ENCODE results near the gene RAP1A.

The RAP1A gene

GRCh38 chr1:111619635-111620440, at the start of gene RAP1A:
TSS of gene RAP1A (plus strand) at chr1:111619789. CDS start at chr1:111691361, 71,572 bp downstream.
- DNase-seq (ENCODE audit: low read depth in 2 of 2): peak; percentile 93 to 94

DNA sequence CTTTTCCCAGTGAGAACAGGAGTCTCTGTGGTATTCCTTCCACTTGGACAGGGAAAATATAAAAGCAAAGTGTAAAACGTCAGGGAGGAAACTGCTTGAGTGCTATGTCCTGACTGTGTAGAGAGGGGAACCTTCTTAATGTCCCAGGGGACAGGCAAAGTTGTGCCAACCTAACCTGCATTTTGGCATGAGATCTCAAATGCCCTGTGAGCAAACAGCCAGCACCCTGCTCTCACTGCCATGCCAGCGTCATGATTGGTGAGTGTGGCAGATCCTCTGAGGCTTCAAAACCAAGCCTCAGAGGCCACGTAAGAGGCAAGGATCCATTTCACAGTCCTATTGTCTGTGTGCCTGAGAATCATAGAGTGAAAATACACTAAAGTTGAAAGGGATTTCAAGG, 49.7 kb upstream of the RAP1A start:
- DNase-seq (ENCODE audit: low read depth in 2 of 2): no peak

GRCh38 chr1:111570781-111571181, 48.8 kb upstream of the RAP1A start:
- peak in 1 of 2 donors; percentile 6 for DNase-seq (ENCODE audit: low read depth in 2 of 2)

GRCh38 chr1:111571239-111571638, 48.4 kb upstream of the RAP1A start:
- no peak for DNase-seq (ENCODE audit: low read depth in 2 of 2)

DNA sequence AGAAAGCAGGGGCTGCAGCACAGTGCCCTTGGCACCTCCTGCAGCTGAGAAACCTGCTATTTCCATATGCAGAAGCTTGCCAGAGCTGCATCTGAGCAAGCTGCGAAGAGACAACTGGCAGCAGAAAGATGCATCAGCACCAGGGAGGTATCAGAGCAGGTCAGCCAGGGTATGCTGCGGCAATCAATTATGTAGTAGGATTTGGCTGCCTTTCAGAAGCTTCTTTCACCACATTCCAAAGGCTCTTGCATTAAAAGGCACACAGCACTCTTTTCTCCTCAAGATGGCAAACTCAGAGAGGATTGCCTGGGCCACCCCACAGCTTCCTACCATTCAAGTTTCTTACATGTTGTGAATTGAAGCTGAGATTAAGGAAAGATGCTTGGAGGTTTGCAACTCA, 47.6 kb upstream of the RAP1A start:
- DNase-seq (ENCODE audit: low read depth in 2 of 2): no peak

- no peak for DNase-seq (ENCODE audit: low read depth in 2 of 2)
Measured at GRCh38 chr1:111576547-111576946, 43.0 kb upstream of the RAP1A start.

- DNase-seq (ENCODE audit: low read depth in 2 of 2): no peak
Measured at GRCh38 chr1:111577814-111578213, 41.8 kb upstream of the RAP1A start.

- DNase-seq (ENCODE audit: low read depth in 2 of 2): no peak
Measured at GRCh38 chr1:111581166-111581565, 38.4 kb upstream of the RAP1A start.

DNA sequence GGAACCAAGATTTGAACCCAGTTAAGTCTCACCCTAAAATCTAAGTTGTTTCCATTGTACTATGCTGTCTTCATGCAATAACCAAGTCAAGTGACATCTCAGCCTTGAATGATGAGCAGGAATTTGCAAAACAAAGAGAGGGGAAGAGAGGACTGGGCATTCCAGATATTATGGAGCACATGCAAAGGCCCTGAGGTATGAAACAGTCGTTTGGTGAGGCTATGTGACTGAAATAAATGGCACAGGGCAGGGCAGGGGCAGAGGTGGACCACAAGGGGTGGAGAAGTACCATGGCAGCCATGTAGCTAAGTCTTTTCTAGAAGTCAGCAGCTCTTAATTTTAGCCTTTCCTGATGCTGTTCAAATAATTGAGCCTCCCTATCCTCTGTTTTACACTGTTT, 37.6 kb upstream of the RAP1A start:
- no peak for DNase-seq (ENCODE audit: low read depth in 2 of 2)

DNA sequence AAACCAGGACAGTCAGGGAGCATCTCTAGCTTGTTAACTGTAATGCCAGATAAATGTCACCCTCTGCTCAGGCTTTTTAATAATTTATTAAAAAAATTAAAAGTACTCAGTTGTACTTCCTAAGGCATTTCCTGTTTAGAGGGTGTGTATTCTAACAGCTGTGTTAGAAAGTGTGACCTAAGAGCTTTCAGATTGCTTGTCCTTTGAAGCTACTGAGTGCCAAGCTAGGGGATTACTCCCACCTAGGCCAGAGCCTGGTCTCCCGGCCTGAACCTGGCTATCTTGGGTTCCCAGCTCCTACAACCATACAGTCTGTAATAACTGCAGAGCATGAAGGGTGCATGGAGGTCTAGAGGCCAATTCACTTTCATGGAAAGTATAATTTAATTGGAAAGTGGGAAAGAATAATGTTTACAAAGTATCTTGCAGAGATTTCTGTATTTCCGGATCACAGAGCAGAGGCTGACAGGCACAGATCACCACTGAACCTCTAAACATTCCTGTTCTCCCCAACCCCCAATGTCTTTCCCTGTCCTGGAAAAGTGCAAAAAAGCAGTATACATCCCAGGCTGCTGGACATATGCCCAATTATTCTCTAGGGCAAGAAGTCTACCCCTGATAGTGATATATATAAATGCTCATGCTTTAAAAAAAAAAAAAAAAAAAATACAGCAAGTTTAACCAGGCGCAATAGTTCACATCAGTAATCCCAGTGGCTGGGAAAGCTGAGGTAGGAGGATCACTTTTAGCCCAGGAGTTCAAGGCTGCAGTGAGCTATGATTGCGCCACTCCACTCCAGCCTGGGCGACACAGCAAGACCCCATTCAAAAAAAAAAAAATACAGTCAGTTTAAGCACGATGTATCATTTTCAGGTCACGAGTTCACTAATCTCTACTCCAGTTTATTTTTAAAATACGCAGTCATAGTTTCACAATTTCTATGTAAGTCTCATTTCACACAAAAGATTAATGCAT, 36.7 kb upstream of the RAP1A start:
- no peak for DNase-seq (ENCODE audit: low read depth in 2 of 2)

DNA sequence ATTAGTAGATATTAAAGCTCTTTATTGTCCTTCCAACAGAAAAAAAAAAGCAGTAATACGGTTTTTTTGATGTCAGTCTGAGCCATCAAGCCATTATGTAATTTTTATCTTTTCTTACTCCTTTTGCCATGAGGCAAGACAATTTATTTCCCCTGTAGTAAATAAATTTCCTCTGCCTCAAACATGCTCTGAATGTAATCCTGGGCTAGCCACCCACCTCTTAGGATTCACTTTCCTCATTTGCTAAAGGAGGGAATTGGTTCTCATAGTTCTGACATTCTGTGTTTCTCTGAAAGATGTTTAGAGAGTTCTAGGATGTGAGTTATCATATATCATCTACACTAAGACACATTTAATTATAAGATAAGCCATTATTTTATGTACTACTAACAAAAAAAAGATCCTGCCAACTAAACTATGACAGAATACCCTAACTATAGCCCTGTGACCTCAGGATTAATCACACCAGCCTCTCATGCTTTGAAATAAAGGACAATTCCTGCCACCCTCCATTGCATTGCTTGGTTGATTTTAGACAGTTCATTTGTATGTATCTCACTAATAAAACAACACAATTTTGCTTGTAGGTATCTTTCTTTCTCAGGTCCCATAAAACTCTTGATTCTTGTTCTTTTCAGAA, 34.0 kb upstream of the RAP1A start:
- no peak for DNase-seq (ENCODE audit: low read depth in 2 of 2)

- no peak for DNase-seq (ENCODE audit: low read depth in 2 of 2)
Measured at GRCh38 chr1:111586112-111586511, 33.5 kb upstream of the RAP1A start.

DNA sequence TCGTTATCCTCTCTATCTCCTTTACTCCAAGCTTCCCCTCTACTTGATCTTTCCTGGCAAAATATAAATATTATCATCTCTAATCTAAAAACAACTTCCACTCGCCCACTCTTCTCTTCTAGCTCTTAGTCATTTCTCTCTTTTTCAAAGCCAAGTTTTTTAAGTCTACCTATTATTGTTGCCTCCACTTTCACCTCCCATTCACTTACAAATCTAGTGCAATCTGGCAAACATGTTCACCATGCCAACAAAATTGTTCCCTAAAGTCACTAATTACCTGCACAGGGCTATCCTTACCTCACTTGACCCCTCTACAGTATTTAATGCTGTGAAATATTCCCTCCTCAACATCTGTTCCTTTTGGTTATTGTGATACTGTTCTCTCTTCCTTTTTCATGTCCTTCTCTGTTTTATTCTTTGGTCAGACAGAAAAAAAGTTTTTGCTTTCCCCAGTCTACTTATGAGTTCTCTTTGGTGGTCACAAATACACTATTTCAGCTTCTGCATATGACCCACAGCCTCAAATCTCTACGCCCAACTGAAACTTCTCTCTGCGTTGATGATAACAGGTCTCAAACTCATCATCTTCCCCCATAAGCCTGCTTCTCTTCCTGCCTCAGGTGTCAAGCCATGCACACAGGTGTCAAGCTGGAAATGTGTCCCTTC, 31.9 kb upstream of the RAP1A start:
- no peak for DNase-seq (ENCODE audit: low read depth in 2 of 2)

- DNase-seq (ENCODE audit: low read depth in 2 of 2): no peak
Measured at GRCh38 chr1:111591937-111592336, 27.7 kb upstream of the RAP1A start.

- peak; percentile 83 to 88 for DNase-seq (ENCODE audit: low read depth in 2 of 2)
Measured at GRCh38 chr1:111592389-111593361, 26.9 kb upstream of the RAP1A start.

DNA sequence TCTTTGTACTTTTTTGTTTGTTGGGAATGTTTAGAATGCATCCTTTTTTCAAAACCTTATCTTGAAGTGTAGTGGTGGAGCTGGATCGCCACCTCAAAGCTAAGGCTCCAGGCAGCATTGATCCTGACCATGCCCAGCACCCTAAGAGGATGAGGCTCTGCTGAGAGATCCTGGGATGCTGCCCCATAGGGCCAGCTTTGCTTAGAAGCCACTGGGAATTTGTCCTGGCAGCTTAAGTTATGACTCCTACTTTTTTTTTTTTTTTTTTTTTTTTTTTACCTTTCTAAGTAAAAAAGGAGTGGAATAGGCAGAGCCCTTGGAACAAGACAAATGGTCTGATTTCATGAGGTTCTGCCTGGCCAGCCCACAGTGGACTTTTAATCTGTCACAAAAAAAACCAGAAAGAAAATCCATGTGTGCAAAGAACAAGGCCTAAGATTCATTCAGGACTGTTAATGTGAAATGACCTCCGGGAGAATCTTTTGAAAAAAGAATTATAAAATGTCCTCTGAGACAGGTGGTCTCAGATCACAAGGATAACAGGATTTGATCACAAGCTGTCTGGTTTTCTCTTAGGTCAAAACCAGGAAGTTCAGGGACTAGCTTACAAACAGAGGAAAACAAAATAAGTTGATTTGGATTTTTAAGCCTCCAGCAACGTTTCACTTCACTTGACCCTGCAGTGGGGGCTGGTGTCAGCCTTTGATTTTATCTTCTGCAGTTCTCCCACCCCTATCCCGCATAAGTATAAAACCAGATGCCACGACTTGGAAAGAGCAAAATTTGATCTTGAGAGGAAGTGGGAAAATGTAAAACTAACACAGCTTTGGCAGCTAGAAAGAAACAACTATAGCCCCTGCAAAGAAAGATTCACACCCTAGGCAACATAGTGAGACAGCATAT, 25.9 kb upstream of the RAP1A start:
- no peak for DNase-seq (ENCODE audit: low read depth in 2 of 2)

- DNase-seq (ENCODE audit: low read depth in 2 of 2): no peak
Measured at GRCh38 chr1:111594306-111594693, 25.3 kb upstream of the RAP1A start.

DNA sequence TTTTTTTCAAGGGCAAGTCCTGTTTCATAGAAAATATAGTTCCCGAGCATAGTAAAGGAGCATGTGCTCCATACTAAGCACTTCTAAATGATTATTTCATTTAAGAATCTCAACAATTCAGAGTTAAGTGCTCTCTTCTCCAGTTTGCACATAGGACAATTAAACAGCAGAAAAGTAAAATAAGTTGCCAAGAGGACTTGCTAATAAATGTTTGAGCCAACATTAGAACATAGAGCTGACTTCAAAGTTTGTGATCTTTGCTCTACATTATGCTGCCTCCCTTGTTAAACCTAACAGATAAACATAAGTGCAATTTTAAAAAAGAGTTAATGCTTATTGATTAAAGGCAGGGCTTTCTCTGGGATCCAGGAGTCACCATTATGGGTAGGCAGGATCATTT, 23.8 kb upstream of the RAP1A start:
- no peak for DNase-seq (ENCODE audit: low read depth in 2 of 2)

GRCh38 chr1:111596499-111596898, 23.1 kb upstream of the RAP1A start:
- peak; percentile 40 to 41 for DNase-seq (ENCODE audit: low read depth in 2 of 2)
